HCT116 (cell line): Measurements from ENCODE around the gene CPED1.

ENCODE experiments used
- POLR2A ChIP-seq: IDR thresholded peaks from 2 replicates; pipeline ENCODE4 v1.7.0; 2011; ENCODE audit warnings: borderline replicate concordance; ENCODE audit not compliant: insufficient read depth, insufficient read length; ENCODE audit errors: extremely low read depth
- TF ChIP-seq, protein P1 (sequence below), 3 experiments: fragments of 200-600 bp in 1 of 3; sonication (generic) in 1 of 3; IDR thresholded peaks in 2 of 3; conservative IDR thresholded peaks in 1 of 3; 2 replicates each; pipeline ENCODE4 v1.5.1; 2012 to 2017; ENCODE audit warnings: low read depth in 2 of 3, low read length in 2 of 3, antibody characterized with exemption in 1 of 3, borderline replicate concordance in 1 of 3, control low read depth in 1 of 3, mild to moderate bottlenecking in 1 of 3, mixed read lengths in 1 of 3, mixed run types in 1 of 3, moderate library complexity in 1 of 3; ENCODE audit not compliant: insufficient read depth in 1 of 3
- TF ChIP-seq, protein P2 (sequence below): IDR thresholded peaks from 2 replicates; pipeline ENCODE4 v1.6.1; 2012; ENCODE audit warnings: low read depth
- TF ChIP-seq, protein P3 (sequence below): IDR thresholded peaks from 2 replicates; pipeline ENCODE4 v1.6.1; 2011; ENCODE audit warnings: mild to moderate bottlenecking, low read length, moderate library complexity; ENCODE audit not compliant: insufficient replicate concordance; ENCODE audit errors: extremely low read depth

DNA sequence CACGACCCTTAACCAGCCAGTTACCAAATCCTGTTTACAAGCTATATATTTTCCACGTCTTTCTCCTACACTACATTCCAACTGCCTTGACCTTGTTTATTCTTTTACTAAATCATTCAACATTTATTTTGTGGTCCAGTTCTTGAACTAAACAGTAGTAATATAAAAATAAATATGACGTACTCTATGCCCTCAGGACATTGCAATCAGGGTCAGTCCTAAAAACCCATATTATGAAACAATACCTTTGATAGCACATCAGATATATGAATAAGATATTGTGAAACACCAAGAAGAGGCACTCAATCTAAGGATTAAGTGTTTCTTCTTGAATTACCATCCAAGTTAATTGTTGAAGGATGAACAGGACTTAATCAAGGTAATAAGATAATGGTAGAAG is 287.8 kb downstream of the CPED1 start:
- TF ChIP-seq, protein P1, sequence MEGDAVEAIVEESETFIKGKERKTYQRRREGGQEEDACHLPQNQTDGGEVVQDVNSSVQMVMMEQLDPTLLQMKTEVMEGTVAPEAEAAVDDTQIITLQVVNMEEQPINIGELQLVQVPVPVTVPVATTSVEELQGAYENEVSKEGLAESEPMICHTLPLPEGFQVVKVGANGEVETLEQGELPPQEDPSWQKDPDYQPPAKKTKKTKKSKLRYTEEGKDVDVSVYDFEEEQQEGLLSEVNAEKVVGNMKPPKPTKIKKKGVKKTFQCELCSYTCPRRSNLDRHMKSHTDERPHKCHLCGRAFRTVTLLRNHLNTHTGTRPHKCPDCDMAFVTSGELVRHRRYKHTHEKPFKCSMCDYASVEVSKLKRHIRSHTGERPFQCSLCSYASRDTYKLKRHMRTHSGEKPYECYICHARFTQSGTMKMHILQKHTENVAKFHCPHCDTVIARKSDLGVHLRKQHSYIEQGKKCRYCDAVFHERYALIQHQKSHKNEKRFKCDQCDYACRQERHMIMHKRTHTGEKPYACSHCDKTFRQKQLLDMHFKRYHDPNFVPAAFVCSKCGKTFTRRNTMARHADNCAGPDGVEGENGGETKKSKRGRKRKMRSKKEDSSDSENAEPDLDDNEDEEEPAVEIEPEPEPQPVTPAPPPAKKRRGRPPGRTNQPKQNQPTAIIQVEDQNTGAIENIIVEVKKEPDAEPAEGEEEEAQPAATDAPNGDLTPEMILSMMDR (IDR thresholded peaks at IDR 0.05 in 2 of 3, conservative IDR thresholded peaks at IDR 0.05 in 1 of 3; ENCODE audit: borderline replicate concordance in 1 of 3, insufficient read depth in 1 of 3, low read depth in 2 of 3, low read length in 2 of 3), result no peak
- TF ChIP-seq, protein P2, sequence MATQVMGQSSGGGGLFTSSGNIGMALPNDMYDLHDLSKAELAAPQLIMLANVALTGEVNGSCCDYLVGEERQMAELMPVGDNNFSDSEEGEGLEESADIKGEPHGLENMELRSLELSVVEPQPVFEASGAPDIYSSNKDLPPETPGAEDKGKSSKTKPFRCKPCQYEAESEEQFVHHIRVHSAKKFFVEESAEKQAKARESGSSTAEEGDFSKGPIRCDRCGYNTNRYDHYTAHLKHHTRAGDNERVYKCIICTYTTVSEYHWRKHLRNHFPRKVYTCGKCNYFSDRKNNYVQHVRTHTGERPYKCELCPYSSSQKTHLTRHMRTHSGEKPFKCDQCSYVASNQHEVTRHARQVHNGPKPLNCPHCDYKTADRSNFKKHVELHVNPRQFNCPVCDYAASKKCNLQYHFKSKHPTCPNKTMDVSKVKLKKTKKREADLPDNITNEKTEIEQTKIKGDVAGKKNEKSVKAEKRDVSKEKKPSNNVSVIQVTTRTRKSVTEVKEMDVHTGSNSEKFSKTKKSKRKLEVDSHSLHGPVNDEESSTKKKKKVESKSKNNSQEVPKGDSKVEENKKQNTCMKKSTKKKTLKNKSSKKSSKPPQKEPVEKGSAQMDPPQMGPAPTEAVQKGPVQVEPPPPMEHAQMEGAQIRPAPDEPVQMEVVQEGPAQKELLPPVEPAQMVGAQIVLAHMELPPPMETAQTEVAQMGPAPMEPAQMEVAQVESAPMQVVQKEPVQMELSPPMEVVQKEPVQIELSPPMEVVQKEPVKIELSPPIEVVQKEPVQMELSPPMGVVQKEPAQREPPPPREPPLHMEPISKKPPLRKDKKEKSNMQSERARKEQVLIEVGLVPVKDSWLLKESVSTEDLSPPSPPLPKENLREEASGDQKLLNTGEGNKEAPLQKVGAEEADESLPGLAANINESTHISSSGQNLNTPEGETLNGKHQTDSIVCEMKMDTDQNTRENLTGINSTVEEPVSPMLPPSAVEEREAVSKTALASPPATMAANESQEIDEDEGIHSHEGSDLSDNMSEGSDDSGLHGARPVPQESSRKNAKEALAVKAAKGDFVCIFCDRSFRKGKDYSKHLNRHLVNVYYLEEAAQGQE, result no peak
- TF ChIP-seq, protein P3, sequence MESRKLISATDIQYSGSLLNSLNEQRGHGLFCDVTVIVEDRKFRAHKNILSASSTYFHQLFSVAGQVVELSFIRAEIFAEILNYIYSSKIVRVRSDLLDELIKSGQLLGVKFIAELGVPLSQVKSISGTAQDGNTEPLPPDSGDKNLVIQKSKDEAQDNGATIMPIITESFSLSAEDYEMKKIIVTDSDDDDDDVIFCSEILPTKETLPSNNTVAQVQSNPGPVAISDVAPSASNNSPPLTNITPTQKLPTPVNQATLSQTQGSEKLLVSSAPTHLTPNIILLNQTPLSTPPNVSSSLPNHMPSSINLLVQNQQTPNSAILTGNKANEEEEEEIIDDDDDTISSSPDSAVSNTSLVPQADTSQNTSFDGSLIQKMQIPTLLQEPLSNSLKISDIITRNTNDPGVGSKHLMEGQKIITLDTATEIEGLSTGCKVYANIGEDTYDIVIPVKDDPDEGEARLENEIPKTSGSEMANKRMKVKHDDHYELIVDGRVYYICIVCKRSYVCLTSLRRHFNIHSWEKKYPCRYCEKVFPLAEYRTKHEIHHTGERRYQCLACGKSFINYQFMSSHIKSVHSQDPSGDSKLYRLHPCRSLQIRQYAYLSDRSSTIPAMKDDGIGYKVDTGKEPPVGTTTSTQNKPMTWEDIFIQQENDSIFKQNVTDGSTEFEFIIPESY, result no peak
- TF ChIP-seq POLR2A, result no peak
